Measurements from ENCODE around the gene CHGA. TPM values are rescaled to one million over a fixed set of nuclear protein-coding genes. Genes with fewer than 3 reads are reported as not detected.

CHGA gene
- total and polyA plus RNA-seq, 4 donors = 0.47 to 4.4 (median 0.82) TPM

- 82 to 92% methylated on average over 8 of the region's 8 CpGs for WGBS, 2 donors
- Histone ChIP-seq H3K27me3 (ENCODE audit: control insufficient read depth in 3 of 3, insufficient read depth in 3 of 3, low read length in 2 of 3) (no peaks in the 10 kb centered on the region), H3K9me3 (ENCODE audit: control insufficient read depth in 4 of 4, insufficient read depth in 3 of 4, low read length in 3 of 4) (no peaks in the 10 kb centered on the region), H3K27ac (ENCODE audit: low read depth in 1 of 2, low read length in 1 of 2) (no peak overlapping the region), H3K9ac (ENCODE audit: insufficient read depth in 1 of 2, low read length in 2 of 2) (no peak overlapping the region), H3K4me3 (no peak overlapping the region), H3K4me1 (ENCODE audit: control insufficient read depth in 5 of 5, insufficient read depth in 5 of 5, low read length in 5 of 5) (no peaks in the 10 kb centered on the region), H3K36me3 (ENCODE audit: control insufficient read depth in 4 of 4, insufficient read depth in 4 of 4, low read length in 4 of 4) (peaks cover 0 to 15% (median 0%) of the 10 kb centered on the region in 4 donors)
- DNase-seq = no peak
- TF ChIP-seq, protein P1, sequence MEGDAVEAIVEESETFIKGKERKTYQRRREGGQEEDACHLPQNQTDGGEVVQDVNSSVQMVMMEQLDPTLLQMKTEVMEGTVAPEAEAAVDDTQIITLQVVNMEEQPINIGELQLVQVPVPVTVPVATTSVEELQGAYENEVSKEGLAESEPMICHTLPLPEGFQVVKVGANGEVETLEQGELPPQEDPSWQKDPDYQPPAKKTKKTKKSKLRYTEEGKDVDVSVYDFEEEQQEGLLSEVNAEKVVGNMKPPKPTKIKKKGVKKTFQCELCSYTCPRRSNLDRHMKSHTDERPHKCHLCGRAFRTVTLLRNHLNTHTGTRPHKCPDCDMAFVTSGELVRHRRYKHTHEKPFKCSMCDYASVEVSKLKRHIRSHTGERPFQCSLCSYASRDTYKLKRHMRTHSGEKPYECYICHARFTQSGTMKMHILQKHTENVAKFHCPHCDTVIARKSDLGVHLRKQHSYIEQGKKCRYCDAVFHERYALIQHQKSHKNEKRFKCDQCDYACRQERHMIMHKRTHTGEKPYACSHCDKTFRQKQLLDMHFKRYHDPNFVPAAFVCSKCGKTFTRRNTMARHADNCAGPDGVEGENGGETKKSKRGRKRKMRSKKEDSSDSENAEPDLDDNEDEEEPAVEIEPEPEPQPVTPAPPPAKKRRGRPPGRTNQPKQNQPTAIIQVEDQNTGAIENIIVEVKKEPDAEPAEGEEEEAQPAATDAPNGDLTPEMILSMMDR (IDR thresholded peaks at IDR 0.05; ENCODE audit: control extremely low read depth, extremely low read depth) = no peak
- ATAC-seq (ENCODE audit: insufficient read depth, low FRiP score) = no peak
These were observed 10.5 kb downstream of the CHGA start for GRCh38 chr14:92933481-92933880.

DNA sequence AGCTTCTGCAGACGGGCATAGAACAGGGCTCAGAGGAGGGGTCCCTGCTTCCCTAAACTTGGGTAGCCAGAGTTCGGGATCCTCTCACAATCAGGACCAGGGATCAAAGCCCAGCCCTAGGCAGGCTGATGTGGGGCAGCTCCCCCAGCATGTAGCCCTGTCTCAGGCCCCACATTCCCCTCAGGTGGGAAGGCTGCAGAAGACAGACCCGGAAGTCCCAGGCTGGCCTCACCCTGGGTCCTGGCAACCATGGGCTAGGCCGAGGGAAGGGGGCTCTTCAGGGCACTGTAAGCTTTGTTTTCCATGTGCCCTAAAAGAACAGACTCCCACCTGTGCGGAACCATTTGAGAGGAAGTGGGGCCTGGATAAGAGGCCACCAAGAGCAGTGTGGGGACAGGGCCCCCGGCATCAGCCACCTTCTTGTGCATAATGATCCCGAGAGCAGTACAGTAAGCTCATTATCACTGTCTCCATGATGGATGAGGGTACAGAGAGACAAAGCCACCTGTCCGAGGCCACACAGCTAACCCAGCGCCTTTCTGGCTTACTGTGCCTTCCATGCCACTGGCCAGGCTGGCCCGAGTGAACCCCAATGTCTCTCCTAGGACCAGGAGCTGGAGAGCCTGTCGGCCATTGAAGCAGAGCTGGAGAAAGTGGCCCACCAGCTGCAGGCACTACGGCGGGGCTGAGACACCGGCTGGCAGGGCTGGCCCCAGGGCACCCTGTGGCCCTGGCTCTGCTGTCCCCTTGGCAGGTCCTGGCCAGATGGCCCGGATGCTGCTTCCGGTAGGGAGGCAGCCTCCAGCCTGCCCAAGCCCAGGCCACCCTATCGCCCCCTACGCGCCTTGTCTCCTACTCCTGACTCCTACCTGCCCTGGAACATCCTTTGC, 11.5 kb downstream of the CHGA start:
- H3K9me3 ChIP-seq (ENCODE audit: control insufficient read depth in 4 of 4, insufficient read depth in 3 of 4, low read length in 3 of 4) = no peaks in the 10 kb centered on the region
- TF ChIP-seq, protein P1 (IDR thresholded peaks at IDR 0.05; ENCODE audit: control extremely low read depth, extremely low read depth) = no peak
- H3K4me1 ChIP-seq (ENCODE audit: control insufficient read depth in 5 of 5, insufficient read depth in 5 of 5, low read length in 5 of 5) = no peaks in the 10 kb centered on the region
- no peak overlapping the region for H3K9ac ChIP-seq (ENCODE audit: insufficient read depth in 1 of 2, low read length in 2 of 2)
- no peak for DNase-seq
- H3K27me3 ChIP-seq (ENCODE audit: control insufficient read depth in 3 of 3, insufficient read depth in 3 of 3, low read length in 2 of 3) = no peaks in the 10 kb centered on the region
- no peak overlapping the region for H3K27ac ChIP-seq (ENCODE audit: low read depth in 1 of 2, low read length in 1 of 2)
- 83 to 84% methylated on average over 19 of the region's 19 CpGs for WGBS, 2 donors
- ATAC-seq (ENCODE audit: insufficient read depth, low FRiP score) = no peak
- peaks cover 0 to 15% (median 0%) of the 10 kb centered on the region in 4 donors for H3K36me3 ChIP-seq (ENCODE audit: control insufficient read depth in 4 of 4, insufficient read depth in 4 of 4, low read length in 4 of 4)
- no peak overlapping the region for H3K4me3 ChIP-seq

DNA sequence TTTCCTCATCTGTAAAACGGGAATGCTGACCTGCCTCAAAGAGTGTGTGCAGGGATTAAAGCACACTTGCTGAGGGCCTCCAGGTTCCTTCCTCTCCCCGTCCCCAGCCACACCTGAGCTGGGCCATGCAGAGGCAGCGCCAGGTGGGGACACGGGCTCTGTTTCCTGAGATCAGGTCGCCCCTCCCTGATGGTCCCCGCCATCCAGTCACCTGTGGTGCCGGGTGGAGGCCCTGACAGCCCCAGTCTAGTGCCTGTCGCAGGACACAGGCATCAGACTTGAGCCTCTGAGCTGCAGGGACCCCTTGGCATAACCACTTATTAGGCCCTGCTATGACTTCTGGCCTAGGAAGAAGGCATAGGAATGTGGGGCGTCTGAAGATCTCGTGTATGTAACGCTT, 12.5 kb downstream of the CHGA start:
- TF ChIP-seq, protein P1 (IDR thresholded peaks at IDR 0.05; ENCODE audit: control extremely low read depth, extremely low read depth) = no peak
- Histone ChIP-seq H3K27me3 (ENCODE audit: control insufficient read depth in 3 of 3, insufficient read depth in 3 of 3, low read length in 2 of 3) (no peaks in the 10 kb centered on the region), H3K9me3 (ENCODE audit: control insufficient read depth in 4 of 4, insufficient read depth in 3 of 4, low read length in 3 of 4) (no peaks in the 10 kb centered on the region), H3K9ac (ENCODE audit: insufficient read depth in 1 of 2, low read length in 2 of 2) (no peak overlapping the region), H3K27ac (ENCODE audit: low read depth in 1 of 2, low read length in 1 of 2) (no peak overlapping the region), H3K4me3 (no peak overlapping the region), H3K36me3 (ENCODE audit: control insufficient read depth in 4 of 4, insufficient read depth in 4 of 4, low read length in 4 of 4) (peaks cover 0 to 18% (median 0%) of the 10 kb centered on the region in 4 donors), H3K4me1 (ENCODE audit: control insufficient read depth in 5 of 5, insufficient read depth in 5 of 5, low read length in 5 of 5) (no peaks in the 10 kb centered on the region)
- ATAC-seq (ENCODE audit: insufficient read depth, low FRiP score) (no peak), DNase-seq (no peak)
- 93 to 95% methylated on average over 11 of the region's 11 CpGs for WGBS, 2 donors
